B cell (primary cell): ENCODE measurements around the gene TSN. TPM values are rescaled to one million over a fixed set of nuclear protein-coding genes. Genes with fewer than 3 reads are reported as not detected.

ENCODE experiments used
- ATAC-seq: fragments of 200-7000 bp; cut with Tn5 transposase; one replicate; pipeline ENCODE4 v1.10.0; 2021; ENCODE audit warnings: low read depth, mild to moderate bottlenecking, moderate number of reproducible peaks, moderate library complexity
- CTCF ChIA-PET: fragments of 350-600 bp; sonication (Branson Sonifier 250); formaldehyde crosslinking; loops from one replicate; lab custom pipeline; 2021; ENCODE audit warnings: antibody characterized with exemption, inconsistent platforms; lab: Charles Lee
- POLR2A ChIA-PET: fragments of 350-600 bp; sonication (Branson Sonifier 250); formaldehyde crosslinking; loops from one replicate; lab custom pipeline; 2021; ENCODE audit warnings: antibody characterized with exemption; lab: Charles Lee
- DNase-seq: peaks from one replicate; pipeline ENCODE4 v3.0.0; 2013
- H2AFZ ChIP-seq: 2 replicates; pipeline ENCODE4 v1.6.1; 2012; ENCODE audit warnings: mild to moderate bottlenecking, low read depth, low read length; ENCODE audit not compliant: insufficient read depth, poor library complexity, severe bottlenecking
- H3K27ac ChIP-seq, 2 donors: 1 replicate in 1 of 2; 2 replicates in 1 of 2; pipeline ENCODE4 v1.5.1; 2012 to 2013; ENCODE audit warnings: low read length in 2 of 2, mild to moderate bottlenecking in 2 of 2, moderate library complexity in 1 of 2
- H3K27me3 ChIP-seq, 4 experiments: fragments of 200-600 bp in 1 of 4; sonication (generic) in 1 of 4; replicated peaks in 1 of 4; 1 replicate in 2 of 4; 2 replicates in 2 of 4; pipeline versions ENCODE4 v1.6.1 to v1.7.0; 2013 to 2016; ENCODE audit warnings: low read length in 3 of 4, mild to moderate bottlenecking in 2 of 4, mixed read lengths in 1 of 4, moderate library complexity in 1 of 4; ENCODE audit not compliant: insufficient read depth in 4 of 4, control insufficient read depth in 3 of 4; ENCODE audit errors: control extremely low read depth in 1 of 4
- H3K36me3 ChIP-seq, 2 experiments: replicated peaks in 1 of 2; 1 replicate in 1 of 2; 2 replicates in 1 of 2; pipeline versions ENCODE4 v1.6.1 to v1.7.1; 2013; ENCODE audit warnings: low read length in 1 of 2; ENCODE audit not compliant: insufficient read depth in 2 of 2, control insufficient read depth in 1 of 2; ENCODE audit errors: control extremely low read depth in 1 of 2, extremely low read depth in 1 of 2
- H3K4me1 ChIP-seq, 2 donors: fragments of 200-600 bp in 1 of 2; sonication (generic) in 1 of 2; 1 replicate in 1 of 2; 2 replicates in 1 of 2; pipeline versions ENCODE4 v1.5.1 to v1.6.1; 2013 to 2017; ENCODE audit warnings: low read length in 2 of 2; ENCODE audit not compliant: control insufficient read depth in 2 of 2, insufficient read depth in 2 of 2
- H3K4me2 ChIP-seq: replicated peaks from 2 replicates; pipeline ENCODE3; 2012; ENCODE audit warnings: mild to moderate bottlenecking, low read depth, low read length; ENCODE audit not compliant: poor library complexity, severe bottlenecking
- H3K4me3 ChIP-seq, 5 experiments: fragments of 200-600 bp in 1 of 5; sonication (generic) in 1 of 5; 1 replicate in 3 of 5; 2 replicates in 2 of 5; pipeline versions ENCODE4 v1.5.1 to v1.7.0; 2011 to 2016; ENCODE audit warnings: low read length in 4 of 5, mild to moderate bottlenecking in 4 of 5, low read depth in 2 of 5, control low read depth in 1 of 5, moderate library complexity in 1 of 5; ENCODE audit not compliant: insufficient read depth in 1 of 5; ENCODE audit errors: control extremely low read depth in 1 of 5, extremely low read depth in 1 of 5
- H3K79me2 ChIP-seq: fragments of 200-600 bp; sonication (generic); one replicate; pipeline ENCODE4 v1.6.0; 2016; ENCODE audit warnings: low read length; ENCODE audit not compliant: control insufficient read depth, insufficient read depth
- H3K9ac ChIP-seq: fragments of 200-600 bp; sonication (generic); 2 replicates; pipeline ENCODE4 v1.6.1; 2017; ENCODE audit warnings: mild to moderate bottlenecking, low read length, moderate library complexity
- H3K9me3 ChIP-seq, 3 donors: one replicate each; pipeline versions ENCODE4 v1.6.1 to v1.7.1; 2013; ENCODE audit warnings: low read length in 2 of 3; ENCODE audit not compliant: control insufficient read depth in 2 of 3, insufficient read depth in 1 of 3; ENCODE audit errors: control extremely low read depth in 1 of 3
- H4K20me1 ChIP-seq: 2 replicates; pipeline ENCODE4 v1.6.0; 2012; ENCODE audit warnings: mild to moderate bottlenecking, low read length; ENCODE audit not compliant: insufficient read depth, control insufficient read depth, poor library complexity, severe bottlenecking
- H3K27ac Mint-ChIP-seq: one replicate; pipeline ENCODE4 v1.8.0; 2021; ENCODE audit warnings: mixed read lengths
- H3K27me3 Mint-ChIP-seq: one replicate; pipeline ENCODE4 v1.8.0; 2021; ENCODE audit warnings: mixed read lengths
- H3K4me1 Mint-ChIP-seq: one replicate; pipeline ENCODE4 v1.8.0; 2021; ENCODE audit warnings: mixed read lengths
- H3K4me3 Mint-ChIP-seq: one replicate; pipeline ENCODE4 v1.8.0; 2021; ENCODE audit warnings: mixed read lengths
- H3K9me3 Mint-ChIP-seq: one replicate; pipeline ENCODE4 v1.8.0; 2022; ENCODE audit warnings: mixed read lengths; ENCODE audit not compliant: insufficient read depth
- CTCF ChIP-seq: fragments of 200-600 bp; IDR thresholded peaks from one replicate; pipeline ENCODE4 v1.8.0; 2022; ENCODE audit warnings: antibody characterized with exemption, mild to moderate bottlenecking
- EZH2 ChIP-seq: IDR thresholded peaks from 2 replicates; pipeline ENCODE4 v1.6.1; 2012; ENCODE audit warnings: borderline replicate concordance, low read depth, mild to moderate bottlenecking, moderate library complexity, low read length; ENCODE audit not compliant: insufficient read depth, poor library complexity, severe bottlenecking
- WGBS: methylation state at CpG from one replicate; pipeline ENCODE4 v1.1.5; 2013; ENCODE audit warnings: missing lambda C conversion rate; ENCODE audit not compliant: insufficient coverage; 5-methylcytosine and 5-hydroxymethylcytosine counted together
- intact Hi-C: fragments of 100-400 bp; cut with micrococcal nuclease; formaldehyde crosslinking; loops from one replicate; pipeline ENCODE4 v1.10.0; 2022
- polyA plus RNA-seq: library from polyadenylated mRNA; depleted of rRNA; stranded (reverse); fragments of >200 nt; gene quantifications from 2 replicates; pipeline ENCODE4 v1.2.3, GENCODE V29; 2012
- total RNA-seq, 2 donors: library from RNA; stranded (reverse); fragments of 120-200 nt in 1 of 2; gene quantifications; 1 replicate in 1 of 2; 2 replicates in 1 of 2; pipeline versions ENCODE4 v1.2.3 to v1.2.4, GENCODE V29; 2013 to 2022

TSN gene
- total and polyA plus RNA-seq, 2 donors (not counting 1 experiment from before 2014, with no cell fraction given): 10.8 to 43.4 TPM

- H3K27ac Mint-ChIP-seq: peak overlapping the region; percentile 96
- H3K9me3 Mint-ChIP-seq: no peaks in the 10 kb centered on the region
- Histone ChIP-seq H3K4me1 (peaks cover 14 to 19% of the 10 kb centered on the region in 2 donors), H2AFZ (peak overlapping the region; percentile 82), H3K36me3 (peaks cover 0 to 19% of the 10 kb centered on the region in 2 experiments), H3K4me3 (peak overlapping the region; percentile 58 to 99 (median 80)), H3K9me3 (no peaks in the 10 kb centered on the region), H3K27me3 (no peaks in the 10 kb centered on the region), H3K4me2 (peak overlapping the region; percentile 91), H3K79me2 (peaks cover 28% of the 10 kb centered on the region), H4K20me1 (no peaks in the 10 kb centered on the region), H3K9ac (peak overlapping the region; percentile 96), H3K27ac (peak overlapping the region; percentile 22 to 72)
- WGBS: 0% methylated on average over 2 of the region's 8 CpGs
- DNase-seq (no peak), ATAC-seq (no peak)
- intact Hi-C loops: loop anchor here (1.0 kb wide), 3 partner anchors 18 to 225 kb away; partner anchors contain the start of genes CLASP1 and RNU4ATAC
- POLR2A ChIA-PET: interaction anchor here (1.6 kb wide), 1 partner anchor 18 kb away, joined by 11 read pairs; the partner anchor contains the start of gene NIFK
- no peaks in the 10 kb centered on the region for H3K27me3 Mint-ChIP-seq
- H3K4me3 Mint-ChIP-seq: peak overlapping the region; percentile 90
- peaks cover 27% of the 10 kb centered on the region for H3K4me1 Mint-ChIP-seq
- CTCF ChIA-PET: interaction anchor here (1.3 kb wide), 1 partner anchor 224 kb away, joined by 3 read pairs; the partner anchor contains the start of gene RNU4ATAC
- TF ChIP-seq EZH2 (no peak), CTCF (no peak)
These were observed 607 bp upstream of the TSN start for GRCh38 chr2:121754851-121755236.

- Mint-ChIP-seq H3K4me1 (no peaks in the 10 kb centered on the region), H3K27me3 (no peaks in the 10 kb centered on the region), H3K27ac (no peak overlapping the region), H3K4me3 (no peak overlapping the region), H3K9me3 (no peaks in the 10 kb centered on the region)
- no peaks in the 10 kb centered on the region for H3K4me1 ChIP-seq
- no peaks in the 10 kb centered on the region for H3K9me3 ChIP-seq
- H3K9ac ChIP-seq: no peak overlapping the region
- H2AFZ ChIP-seq: no peak overlapping the region
- no peaks in the 10 kb centered on the region for H3K27me3 ChIP-seq
- H3K4me3 ChIP-seq: no peak overlapping the region
- no peaks in the 10 kb centered on the region for H3K79me2 ChIP-seq
- WGBS: 93% methylated on average over 6 of the region's 10 CpGs
- H3K36me3 ChIP-seq: peaks cover 0 to 76% of the 10 kb centered on the region in 2 experiments
- ChIA-PET CTCF (no interaction called here), POLR2A (interaction anchor here (0.6 kb wide), 1 partner anchor 9 kb away, joined by 10 read pairs; no protein-coding TSS in a partner anchor)
- no peak for DNase-seq
- intact Hi-C loops: no loop called here
- no peak for TF ChIP-seq CTCF
- TF ChIP-seq EZH2: no peak
- H3K4me2 ChIP-seq: no peak overlapping the region
- H3K27ac ChIP-seq: no peak overlapping the region
- ATAC-seq: no peak
- H4K20me1 ChIP-seq: no peaks in the 10 kb centered on the region
These were observed 9.3 kb downstream of the TSN start for GRCh38 chr2:121764681-121765228.
